HepG2 (cell line): ENCODE data around the gene HTRA2. TPM values are rescaled to one million over a fixed set of nuclear protein-coding genes. Genes with fewer than 3 reads are reported as not detected.

ENCODE experiments used
- BCL6 ChIP-seq: IDR thresholded peaks from 2 replicates; pipeline ENCODE4 v1.6.1; 2016; ENCODE audit warnings: missing genetic modification reagents, missing compliant biosample characterization
- GABPB1 ChIP-seq: IDR thresholded peaks from 2 replicates; pipeline ENCODE4 v1.6.1; 2016; ENCODE audit warnings: mild to moderate bottlenecking, missing genetic modification reagents, moderate library complexity, missing compliant biosample characterization
- HIVEP1 ChIP-seq: sonication (generic); formaldehyde crosslinking; IDR thresholded peaks from 2 replicates; pipeline ENCODE4 v1.4.0; 2020; ENCODE audit warnings: mild to moderate bottlenecking, missing genetic modification reagents
- KAT7 ChIP-seq: IDR thresholded peaks from 2 replicates; pipeline ENCODE4 v1.6.1; 2018; ENCODE audit warnings: borderline replicate concordance, missing compliant biosample characterization
- KDM4B ChIP-seq: sonication (generic); formaldehyde crosslinking; IDR thresholded peaks from 2 replicates; pipeline ENCODE4 v1.4.0; 2020; ENCODE audit warnings: missing genetic modification reagents
- MAFF ChIP-seq: IDR thresholded peaks from 2 replicates; pipeline ENCODE4 v1.6.1; 2011; ENCODE audit warnings: low read depth, low read length, improper control_type of control experiment
- MLXIP ChIP-seq: sonication (generic); formaldehyde crosslinking; IDR thresholded peaks from 2 replicates; pipeline ENCODE4 v1.9.0; 2021; ENCODE audit warnings: missing genetic modification reagents, borderline replicate concordance
- NONO ChIP-seq, 2 experiments: fragments of 450-650 bp in 1 of 2; sonication (generic) in 1 of 2; formaldehyde crosslinking in 1 of 2; IDR thresholded peaks in 1 of 2; conservative IDR thresholded peaks in 1 of 2; 2 replicates each; pipeline versions ENCODE4 v1.6.1 to v1.8.0; 2017 to 2022; ENCODE audit warnings: mild to moderate bottlenecking in 1 of 2, missing genetic modification reagents in 1 of 2, moderate library complexity in 1 of 2
- NR2C2 ChIP-seq: sonication (generic); formaldehyde crosslinking; IDR thresholded peaks from 2 replicates; pipeline ENCODE4 v1.4.0; 2020; ENCODE audit warnings: missing genetic modification reagents, mild to moderate bottlenecking, moderate library complexity, borderline replicate concordance
- PITX1 ChIP-seq: sonication (generic); formaldehyde crosslinking; IDR thresholded peaks from 2 replicates; pipeline ENCODE4 v1.5.1; 2020; ENCODE audit warnings: mild to moderate bottlenecking, missing genetic modification reagents
- PTBP1 ChIP-seq: fragments of 200-400 bp; formaldehyde crosslinking; IDR thresholded peaks from 2 replicates; pipeline ENCODE4 v1.6.1; 2018; ENCODE audit warnings: low read length, low read depth; ENCODE audit not compliant: poor library complexity, severe bottlenecking
- SMAD1 ChIP-seq: sonication (generic); formaldehyde crosslinking; IDR thresholded peaks from 2 replicates; pipeline ENCODE4 v1.4.0; 2020; ENCODE audit warnings: missing genetic modification reagents, low read depth, mild to moderate bottlenecking, borderline replicate concordance
- WIZ ChIP-seq: sonication (generic); formaldehyde crosslinking; IDR thresholded peaks from 2 replicates; pipeline ENCODE4 v1.5.1; 2020; ENCODE audit warnings: mild to moderate bottlenecking, missing genetic modification reagents
- ZEB1 ChIP-seq: IDR thresholded peaks from 2 replicates; pipeline ENCODE4 v1.6.1; 2012; ENCODE audit warnings: mild to moderate bottlenecking, low read depth, inconsistent platforms; ENCODE audit not compliant: insufficient replicate concordance
- ZFP41 ChIP-seq: sonication (generic); formaldehyde crosslinking; IDR thresholded peaks from 2 replicates; pipeline ENCODE4 v1.4.0; 2020; ENCODE audit warnings: mild to moderate bottlenecking, missing genetic modification reagents, borderline replicate concordance
- ZMYM3 ChIP-seq: sonication (generic); formaldehyde crosslinking; IDR thresholded peaks from 2 replicates; pipeline ENCODE4 v1.5.1; 2020; ENCODE audit warnings: mild to moderate bottlenecking, missing genetic modification reagents
- ZNF567 ChIP-seq: sonication (generic); formaldehyde crosslinking; IDR thresholded peaks from 2 replicates; pipeline ENCODE4 v1.8.1; 2023; ENCODE audit warnings: mild to moderate bottlenecking, missing genetic modification reagents, borderline replicate concordance
- ZNF703 ChIP-seq: sonication (generic); formaldehyde crosslinking; IDR thresholded peaks from 2 replicates; pipeline ENCODE4 v1.5.1; 2020; ENCODE audit warnings: missing genetic modification reagents, mild to moderate bottlenecking, moderate library complexity, borderline replicate concordance
- ZNF776 ChIP-seq: sonication (generic); formaldehyde crosslinking; IDR thresholded peaks from 2 replicates; pipeline ENCODE4 v1.4.0; 2020; ENCODE audit warnings: mild to moderate bottlenecking, missing genetic modification reagents
- ZNF781 ChIP-seq: sonication (generic); formaldehyde crosslinking; IDR thresholded peaks from 2 replicates; pipeline ENCODE4 v1.5.1; 2020; ENCODE audit warnings: borderline replicate concordance, mild to moderate bottlenecking, missing genetic modification reagents; ENCODE audit errors: not compliant biosample characterization
- ZSCAN31 ChIP-seq: sonication (generic); formaldehyde crosslinking; IDR thresholded peaks from 2 replicates; pipeline ENCODE4 v1.5.0; 2020; ENCODE audit warnings: low read depth, mild to moderate bottlenecking, missing genetic modification reagents
- polyA plus RNA-seq, 8 experiments: library from polyadenylated mRNA; depleted of rRNA in 3 of 8; stranded (reverse) in 7 of 8; unstranded in 1 of 8; fragments of >200 nt; fragmentation: Illumina TruSeq in 4 of 8; extraction: Trizol in 4 of 8; gene quantifications; 2 replicates each; pipeline versions ENCODE4 v1.2.1 to v1.2.3, GENCODE V29; 2011 to 2016; ENCODE audit warnings: low read depth in 4 of 8, missing spikeins in 1 of 8, mixed read lengths in 1 of 8; ENCODE audit not compliant: insufficient read depth in 1 of 8
- total RNA-seq, 5 experiments: library from RNA; depleted of rRNA; stranded (reverse); fragments of >200 nt; fragmentation: Illumina TruSeq; extraction: Trizol; gene quantifications; 2 replicates each; pipeline ENCODE4 v1.2.3, GENCODE V29; 2016; ENCODE audit warnings: low read depth in 1 of 5
- TF ChIP-seq, protein P1 (sequence below): sonication (generic); formaldehyde crosslinking; IDR thresholded peaks from 2 replicates; pipeline ENCODE4 v1.5.0; 2020; ENCODE audit warnings: mild to moderate bottlenecking, missing genetic modification reagents, borderline replicate concordance

The HTRA2 gene
- total and polyA plus RNA-seq, 2 of the 13 experiments (the other 11 are each of a cell fraction or from before 2014, with no cell fraction given) = 47.7 to 50.3 TPM

- TF ChIP-seq, protein P1, sequence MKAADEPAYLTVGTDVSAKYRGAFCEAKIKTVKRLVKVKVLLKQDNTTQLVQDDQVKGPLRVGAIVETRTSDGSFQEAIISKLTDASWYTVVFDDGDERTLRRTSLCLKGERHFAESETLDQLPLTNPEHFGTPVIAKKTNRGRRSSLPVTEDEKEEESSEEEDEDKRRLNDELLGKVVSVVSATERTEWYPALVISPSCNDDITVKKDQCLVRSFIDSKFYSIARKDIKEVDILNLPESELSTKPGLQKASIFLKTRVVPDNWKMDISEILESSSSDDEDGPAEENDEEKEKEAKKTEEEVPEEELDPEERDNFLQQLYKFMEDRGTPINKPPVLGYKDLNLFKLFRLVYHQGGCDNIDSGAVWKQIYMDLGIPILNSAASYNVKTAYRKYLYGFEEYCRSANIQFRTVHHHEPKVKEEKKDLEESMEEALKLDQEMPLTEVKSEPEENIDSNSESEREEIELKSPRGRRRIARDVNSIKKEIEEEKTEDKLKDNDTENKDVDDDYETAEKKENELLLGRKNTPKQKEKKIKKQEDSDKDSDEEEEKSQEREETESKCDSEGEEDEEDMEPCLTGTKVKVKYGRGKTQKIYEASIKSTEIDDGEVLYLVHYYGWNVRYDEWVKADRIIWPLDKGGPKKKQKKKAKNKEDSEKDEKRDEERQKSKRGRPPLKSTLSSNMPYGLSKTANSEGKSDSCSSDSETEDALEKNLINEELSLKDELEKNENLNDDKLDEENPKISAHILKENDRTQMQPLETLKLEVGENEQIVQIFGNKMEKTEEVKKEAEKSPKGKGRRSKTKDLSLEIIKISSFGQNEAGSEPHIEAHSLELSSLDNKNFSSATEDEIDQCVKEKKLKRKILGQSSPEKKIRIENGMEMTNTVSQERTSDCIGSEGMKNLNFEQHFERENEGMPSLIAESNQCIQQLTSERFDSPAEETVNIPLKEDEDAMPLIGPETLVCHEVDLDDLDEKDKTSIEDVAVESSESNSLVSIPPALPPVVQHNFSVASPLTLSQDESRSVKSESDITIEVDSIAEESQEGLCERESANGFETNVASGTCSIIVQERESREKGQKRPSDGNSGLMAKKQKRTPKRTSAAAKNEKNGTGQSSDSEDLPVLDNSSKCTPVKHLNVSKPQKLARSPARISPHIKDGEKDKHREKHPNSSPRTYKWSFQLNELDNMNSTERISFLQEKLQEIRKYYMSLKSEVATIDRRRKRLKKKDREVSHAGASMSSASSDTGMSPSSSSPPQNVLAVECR (CRISPR knock-in tag) = peak; percentile 56; the same call in 1 of the 2 replicates
- TF ChIP-seq BCL6 (CRISPR knock-in tag) (0 out of 2 replicates have a peak, but pooled peaks have one; percentile 13), ZSCAN31 (peak; percentile 62; the same call in 1 of the 2 replicates), MLXIP (no peak), NR2C2 (CRISPR knock-in tag) (0 out of 2 replicates have a peak, but pooled peaks have one; percentile 10), ZNF781 (peak; percentile 40), KAT7 (0 out of 2 replicates have a peak, but pooled peaks have one; percentile 19), KDM4B (CRISPR knock-in tag) (no peak), ZNF703 (CRISPR knock-in tag) (0 out of 2 replicates have a peak, but pooled peaks have one; percentile 15), PTBP1 (no peak), NONO (IDR thresholded peaks at IDR 0.05) (no peak), NONO (CRISPR knock-in tag; conservative IDR thresholded peaks at IDR 0.05) (peak; percentile 40; the same call in 1 of the 2 replicates), ZNF776 (CRISPR knock-in tag) (0 out of 2 replicates have a peak, but pooled peaks have one; percentile 48), PITX1 (peak; percentile 49), ZFP41 (CRISPR knock-in tag) (0 out of 2 replicates have a peak, but pooled peaks have one; percentile 18), ZMYM3 (no peak), GABPB1 (CRISPR knock-in tag) (peak; percentile 57; the same call in 1 of the 2 replicates), ZEB1 (no peak), MAFF (no peak), HIVEP1 (CRISPR knock-in tag) (no peak; the same call in 1 of the 2 replicates), WIZ (CRISPR knock-in tag) (no peak), ZNF567 (CRISPR knock-in tag) (no peak), SMAD1 (0 out of 2 replicates have a peak, but pooled peaks have one; percentile 40)
Measured at GRCh38 chr2:74499267-74499939, 30.3 kb upstream of the HTRA2 start, which contains the start of gene LBX2 (continued).
